ENCODE results near the gene CD4.

The CD4 gene

GRCh38 chr12:6828781-6829535 lies 39.6 kb downstream of the CD4 start:
- no peak for DNase-seq (ENCODE audit: low spot score)

GRCh38 chr12:6829536-6830220 lies 40.4 kb downstream of the CD4 start:
- DNase-seq (ENCODE audit: low spot score), result no peak

- DNase-seq (ENCODE audit: low spot score), result no peak
Observed at GRCh38 chr12:6830286-6830890, 41.1 kb downstream of the CD4 start.

GRCh38 chr12:6830999-6831398 lies 41.7 kb downstream of the CD4 start:
- DNase-seq (ENCODE audit: low spot score), result no peak

GRCh38 chr12:6831450-6831995 lies 42.2 kb downstream of the CD4 start:
- no peak for DNase-seq (ENCODE audit: low spot score)

GRCh38 chr12:6832125-6832524 lies 42.8 kb downstream of the CD4 start:
- DNase-seq (ENCODE audit: low spot score), result no peak

- no peak for DNase-seq (ENCODE audit: low spot score)
Observed at GRCh38 chr12:6833189-6833890, 44.0 kb downstream of the CD4 start.

GRCh38 chr12:6834254-6834653 lies 44.9 kb downstream of the CD4 start:
- DNase-seq (ENCODE audit: low spot score), result no peak

- peak; percentile 78 for DNase-seq (ENCODE audit: low spot score)
Observed at GRCh38 chr12:6834873-6835272, 45.5 kb downstream of the CD4 start.

- DNase-seq (ENCODE audit: low spot score), result no peak
Observed at GRCh38 chr12:6836851-6837250, 47.5 kb downstream of the CD4 start.

GRCh38 chr12:6837370-6838060 lies 48.2 kb downstream of the CD4 start:
- no peak for DNase-seq (ENCODE audit: low spot score)

GRCh38 chr12:6838854-6839253 lies 49.5 kb downstream of the CD4 start:
- DNase-seq (ENCODE audit: low spot score), result no peak

GRCh38 chr12:6839482-6840201 lies 50.3 kb downstream of the CD4 start:
- no peak for DNase-seq (ENCODE audit: low spot score)

GRCh38 chr12:6840330-6840729 lies 51.0 kb downstream of the CD4 start:
- DNase-seq (ENCODE audit: low spot score), result no peak

- DNase-seq (ENCODE audit: low spot score), result no peak
Observed at GRCh38 chr12:6840761-6841515, 51.6 kb downstream of the CD4 start, which contains the start of gene GNB3. TSS of gene GNB3 (plus strand) at chr12:6840925. CDS start at chr12:6841288, 363 bp downstream.

- no peak for DNase-seq (ENCODE audit: low spot score)
Observed at GRCh38 chr12:6842075-6842474, 52.7 kb downstream of the CD4 start.

- DNase-seq (ENCODE audit: low spot score), result no peak
Observed at GRCh38 chr12:6843118-6843902, 54.0 kb downstream of the CD4 start.

- DNase-seq (ENCODE audit: low spot score), result no peak
Observed at GRCh38 chr12:6845395-6845794, 56.1 kb downstream of the CD4 start.

GRCh38 chr12:6846316-6846869 lies 57.1 kb downstream of the CD4 start:
- no peak for DNase-seq (ENCODE audit: low spot score)

Measured in putamen (tissue), 1 donor.